IPS-18c (cell line): ENCODE results near the gene FHOD3.

Experiments used
- H3K4me3 ChIP-seq: 2 replicates; pipeline ENCODE4 v1.7.0; 2013; ENCODE audit warnings: low read depth, mild to moderate bottlenecking, low read length, moderate library complexity; ENCODE audit not compliant: insufficient read depth
- H3K9me3 ChIP-seq: one replicate; pipeline ENCODE4 v1.6.1; 2013; ENCODE audit warnings: mild to moderate bottlenecking, low read length, moderate library complexity; ENCODE audit not compliant: control insufficient read depth, insufficient read depth

The FHOD3 gene

DNA sequence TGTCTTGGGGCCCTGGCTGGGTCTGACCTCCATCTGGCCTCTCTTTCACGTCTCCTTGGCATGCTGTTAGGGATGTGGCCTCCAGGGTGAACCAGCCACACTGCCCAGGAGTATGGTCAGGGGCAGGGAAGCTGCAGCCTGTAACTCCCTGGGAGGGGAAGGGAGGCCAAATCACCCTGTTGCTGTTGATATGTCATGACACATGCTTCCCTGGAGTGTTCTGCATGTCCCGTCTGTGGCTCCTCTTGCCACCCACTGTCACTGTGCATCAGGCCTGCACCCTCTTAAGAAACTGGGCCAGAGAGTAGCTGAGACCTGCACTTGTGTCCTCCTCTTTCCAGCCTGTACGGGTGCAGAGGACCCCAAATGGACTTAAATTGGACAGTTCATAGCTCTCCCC lies 221.3 kb downstream of the FHOD3 start:
- no peaks in the 10 kb centered on the region for H3K9me3 ChIP-seq
- H3K4me3 ChIP-seq = no peak overlapping the region

DNA sequence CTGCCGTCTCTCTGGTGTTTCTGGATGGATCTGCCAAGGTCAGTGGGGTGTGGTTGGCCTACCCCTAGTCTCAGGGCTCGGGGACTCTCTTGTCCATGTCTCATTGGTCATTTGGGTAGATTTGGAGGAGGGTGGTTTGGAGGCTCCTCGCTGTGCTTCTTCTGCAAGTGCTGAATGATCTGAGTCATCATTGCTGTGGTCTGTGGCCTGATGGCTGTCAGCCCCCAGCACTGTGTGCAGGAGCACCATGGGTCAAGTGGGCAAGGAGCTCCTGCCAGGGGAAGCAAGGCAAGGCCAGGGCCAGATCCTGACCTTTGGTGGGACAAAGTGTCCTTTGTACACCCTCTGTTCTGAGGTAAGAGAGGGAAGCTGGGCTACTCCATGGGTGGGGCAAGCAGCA lies 221.8 kb downstream of the FHOD3 start:
- no peaks in the 10 kb centered on the region for H3K9me3 ChIP-seq
- no peak overlapping the region for H3K4me3 ChIP-seq

DNA sequence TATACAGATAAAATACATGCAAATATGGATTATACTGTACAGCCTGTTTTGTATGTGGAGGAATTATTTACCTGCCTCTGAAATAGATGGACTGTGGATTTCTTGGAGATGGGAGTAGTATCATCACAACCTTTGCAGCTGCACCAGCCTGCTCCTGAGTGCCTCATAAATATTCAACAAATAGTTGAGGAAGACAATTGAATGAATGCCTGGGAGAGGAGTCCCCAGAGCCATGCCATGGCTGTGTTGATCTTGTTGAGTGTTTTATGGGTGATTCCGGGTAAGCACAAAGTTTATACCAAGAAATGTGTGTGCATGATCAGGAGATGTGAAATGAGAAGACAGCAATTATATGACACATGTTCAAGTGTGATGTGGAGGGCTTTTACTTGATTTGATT lies 225.0 kb downstream of the FHOD3 start:
- Histone ChIP-seq H3K9me3 (no peaks in the 10 kb centered on the region), H3K4me3 (no peak overlapping the region)

DNA sequence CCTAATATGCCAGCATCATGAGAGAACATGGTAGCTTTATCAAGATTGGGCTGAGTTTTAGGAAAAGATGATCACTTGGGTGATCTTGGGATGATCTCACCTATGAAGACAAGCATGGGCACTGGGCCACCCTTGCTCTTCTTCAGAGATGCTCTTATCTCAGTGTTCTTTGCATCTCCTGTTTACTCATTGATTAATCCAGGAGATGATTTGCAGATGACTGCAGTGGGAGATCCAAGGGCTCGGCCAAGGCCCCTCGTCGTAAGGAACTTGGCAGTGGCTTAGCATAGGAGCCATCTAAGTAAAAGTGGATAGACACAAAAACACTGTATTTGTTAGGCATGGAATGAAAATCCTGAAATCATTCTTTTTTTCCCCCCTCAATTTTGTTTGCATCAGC lies 228.4 kb downstream of the FHOD3 start:
- Histone ChIP-seq H3K9me3 (no peaks in the 10 kb centered on the region), H3K4me3 (no peak overlapping the region)

DNA sequence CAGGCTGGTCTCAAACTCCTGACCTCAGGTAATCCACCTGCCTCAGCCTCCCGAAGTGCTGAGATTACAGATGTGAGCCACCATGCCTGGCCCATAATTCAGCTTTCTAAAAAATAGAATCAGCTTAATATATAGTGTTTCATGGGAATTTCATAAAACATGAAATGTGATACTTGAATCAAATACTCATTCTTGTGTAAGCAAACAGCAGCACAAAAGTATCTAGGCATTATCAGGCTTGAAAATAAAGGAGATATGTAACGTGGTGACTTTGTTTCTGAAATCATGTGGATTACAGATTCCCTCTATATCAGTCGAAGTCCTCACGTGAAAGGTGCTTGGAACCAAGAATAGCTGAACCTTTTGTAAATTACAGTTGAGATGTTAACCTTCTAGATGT lies 229.1 kb downstream of the FHOD3 start:
- Histone ChIP-seq H3K4me3 (no peak overlapping the region), H3K9me3 (no peaks in the 10 kb centered on the region)

DNA sequence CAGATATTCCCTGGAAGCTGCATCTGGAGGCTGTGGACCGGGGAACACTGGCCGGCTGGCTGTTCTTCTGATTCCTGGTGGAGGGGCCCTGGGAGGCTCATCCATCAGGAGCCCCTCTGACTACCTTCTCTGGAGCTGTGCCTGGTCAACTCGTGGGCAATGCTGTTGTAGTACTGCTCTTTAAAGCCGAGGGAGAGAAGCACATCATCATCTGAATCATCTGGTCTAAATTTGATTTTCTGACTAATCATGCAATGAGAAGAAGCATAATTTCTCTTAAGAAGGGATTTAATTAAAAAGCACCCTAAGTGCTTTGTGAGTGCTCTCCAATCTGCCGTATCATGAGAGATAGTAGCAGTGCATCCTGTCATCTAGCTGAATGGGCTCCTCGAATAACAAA lies 229.5 kb downstream of the FHOD3 start:
- Histone ChIP-seq H3K9me3 (no peaks in the 10 kb centered on the region), H3K4me3 (no peak overlapping the region)

DNA sequence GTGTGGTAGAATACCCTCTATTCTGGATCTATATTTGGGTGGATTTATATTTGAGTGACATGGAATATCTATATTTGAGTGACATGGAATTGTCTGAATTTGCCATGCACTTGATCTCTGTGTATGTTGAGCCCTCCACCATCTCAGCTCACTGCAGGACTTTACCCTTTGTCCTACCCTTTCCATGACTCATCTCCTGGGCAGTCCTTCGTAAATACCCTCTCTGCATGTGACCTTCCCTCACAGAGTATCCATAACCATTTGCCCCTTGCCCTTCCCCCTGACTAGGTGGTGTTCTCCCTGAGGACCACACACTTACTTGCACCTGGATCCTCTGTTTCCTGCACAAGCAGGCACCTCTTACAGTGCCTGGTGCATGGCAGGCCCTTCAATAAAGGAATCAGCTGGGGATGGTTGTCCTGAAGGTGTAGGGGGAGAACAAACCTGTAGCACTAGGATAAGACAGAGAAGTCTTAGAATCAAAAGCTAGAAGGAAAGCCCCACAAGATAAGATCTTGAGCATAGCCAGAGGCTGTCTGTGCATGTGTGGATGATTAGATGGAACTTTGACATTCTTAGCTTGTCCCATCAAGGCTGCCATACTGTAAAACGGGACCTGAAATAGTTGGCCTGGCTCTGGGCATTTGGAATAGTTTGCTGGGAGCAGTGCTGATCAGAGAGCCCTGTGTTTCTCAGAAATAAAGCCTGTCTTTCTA lies 230.4 kb downstream of the FHOD3 start:
- H3K4me3 ChIP-seq = no peak overlapping the region
- H3K9me3 ChIP-seq = no peaks in the 10 kb centered on the region

DNA sequence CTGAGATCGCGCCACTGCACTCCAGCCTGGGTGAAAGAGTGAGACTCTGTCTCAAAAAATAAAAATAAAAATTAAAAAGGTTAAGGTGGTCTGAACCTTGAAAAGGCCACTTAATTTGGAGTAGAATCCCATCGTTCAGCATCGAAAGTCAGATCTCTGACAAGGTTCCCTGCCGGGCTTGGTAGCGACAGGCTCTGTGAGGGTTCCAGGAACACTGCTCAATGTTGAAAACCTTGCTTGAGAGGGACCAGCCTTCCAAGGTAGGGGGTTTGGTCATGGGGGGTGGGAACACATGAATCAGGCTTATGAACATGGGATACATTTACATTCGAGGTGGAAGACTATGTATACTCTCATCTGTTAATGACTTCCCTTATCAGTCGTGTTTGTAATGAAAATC lies 232.2 kb downstream of the FHOD3 start:
- H3K4me3 ChIP-seq = no peak overlapping the region

DNA sequence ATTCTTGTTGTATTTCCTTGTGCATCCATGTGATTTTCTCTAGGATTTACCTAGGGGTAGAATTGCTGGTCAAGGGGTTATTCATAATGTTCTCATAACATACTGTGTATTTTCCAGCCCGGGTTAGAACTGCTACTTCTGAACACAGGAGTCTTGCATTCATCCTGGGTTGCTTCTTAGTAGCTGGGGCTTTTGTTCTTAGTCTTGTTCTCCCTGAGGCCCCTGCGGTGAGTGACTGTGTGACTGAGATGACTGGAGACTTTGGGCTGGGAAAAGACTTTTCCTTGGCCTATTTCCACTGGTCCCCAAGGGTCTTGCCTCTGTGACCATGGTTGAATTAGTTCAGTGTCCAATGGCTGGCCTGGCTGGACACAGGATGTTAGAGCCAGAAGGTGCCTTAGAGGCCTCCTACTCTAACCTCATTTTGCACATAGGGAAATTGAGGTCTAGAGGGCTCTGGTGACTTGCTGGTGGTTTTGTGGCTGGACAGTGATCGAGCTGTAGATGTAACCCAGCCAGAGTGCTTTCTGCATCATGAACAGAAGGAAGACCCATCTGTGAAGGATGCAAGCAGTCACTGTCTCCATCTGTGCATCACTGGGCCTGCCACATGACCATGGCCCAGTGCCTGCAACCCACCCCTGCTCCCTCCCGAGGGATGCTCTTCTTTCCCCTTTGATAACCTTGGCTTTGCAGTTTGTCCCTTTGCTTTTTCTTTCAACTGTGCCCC lies 233.3 kb downstream of the FHOD3 start:
- Histone ChIP-seq H3K4me3 (no peak overlapping the region), H3K9me3 (no peaks in the 10 kb centered on the region)

More for the DNA sequence above, 232.2 kb downstream of the FHOD3 start:
- no peaks in the 10 kb centered on the region for H3K9me3 ChIP-seq

DNA sequence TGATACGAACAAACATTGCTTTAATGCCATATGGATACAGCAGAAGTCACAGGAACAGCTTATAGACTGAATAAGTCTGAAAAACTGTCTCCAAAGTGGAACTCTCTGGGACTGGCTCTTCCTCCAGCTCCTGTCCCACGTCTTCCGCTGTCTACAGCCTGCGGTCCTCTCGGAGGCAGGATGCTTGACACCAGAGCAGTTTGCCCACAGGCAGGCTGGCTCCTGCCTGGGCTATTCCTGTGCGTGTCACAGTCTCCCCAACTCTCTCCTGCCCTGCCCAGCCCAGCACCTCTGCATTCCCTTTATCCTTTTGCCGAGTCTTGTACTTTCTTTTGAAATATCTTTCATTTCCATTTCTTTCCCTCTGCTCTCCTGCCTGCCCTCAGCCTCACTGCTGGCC lies 234.1 kb downstream of the FHOD3 start:
- no peak overlapping the region for H3K4me3 ChIP-seq
- H3K9me3 ChIP-seq = no peaks in the 10 kb centered on the region

DNA sequence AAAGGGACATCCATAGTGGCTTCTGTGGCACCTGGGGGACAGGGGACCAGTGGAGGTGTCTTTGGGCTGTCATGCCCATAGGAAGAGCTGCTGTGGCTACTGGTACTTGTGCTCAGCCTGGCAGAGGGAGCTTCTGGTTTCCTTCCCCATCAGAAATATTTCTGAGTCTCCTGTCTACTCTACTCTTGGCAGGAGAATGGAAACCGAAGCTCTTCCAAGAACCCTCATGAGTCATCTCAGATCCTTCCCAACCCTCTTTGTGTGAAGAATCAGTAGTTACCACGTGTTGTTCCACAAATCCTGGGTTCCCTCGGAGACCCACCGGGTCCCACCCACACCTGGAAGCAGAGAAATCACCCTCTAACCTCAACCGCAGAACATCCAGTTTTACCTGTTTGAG lies 234.9 kb downstream of the FHOD3 start:
- H3K9me3 ChIP-seq = no peaks in the 10 kb centered on the region
- no peak overlapping the region for H3K4me3 ChIP-seq

DNA sequence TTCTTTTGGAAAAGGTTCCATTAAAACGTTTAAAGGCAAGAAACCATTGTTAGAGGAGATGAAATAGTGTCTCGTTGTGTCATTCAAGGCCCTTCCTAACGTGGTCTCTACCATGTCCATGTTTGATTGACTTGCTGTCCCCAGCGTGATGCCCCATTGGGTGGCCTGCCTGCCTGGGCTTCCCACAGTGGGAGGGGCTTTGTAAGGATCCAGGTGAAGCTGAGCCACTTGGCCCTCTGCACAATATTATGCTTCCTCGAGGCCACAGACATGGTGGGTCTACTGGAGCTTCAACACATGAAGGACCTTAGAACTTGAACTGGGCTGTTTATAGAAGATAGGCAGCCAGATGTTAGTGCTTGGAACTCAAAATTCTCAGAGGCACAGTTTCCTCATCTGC lies 235.3 kb downstream of the FHOD3 start:
- Histone ChIP-seq H3K9me3 (no peaks in the 10 kb centered on the region), H3K4me3 (no peak overlapping the region)

DNA sequence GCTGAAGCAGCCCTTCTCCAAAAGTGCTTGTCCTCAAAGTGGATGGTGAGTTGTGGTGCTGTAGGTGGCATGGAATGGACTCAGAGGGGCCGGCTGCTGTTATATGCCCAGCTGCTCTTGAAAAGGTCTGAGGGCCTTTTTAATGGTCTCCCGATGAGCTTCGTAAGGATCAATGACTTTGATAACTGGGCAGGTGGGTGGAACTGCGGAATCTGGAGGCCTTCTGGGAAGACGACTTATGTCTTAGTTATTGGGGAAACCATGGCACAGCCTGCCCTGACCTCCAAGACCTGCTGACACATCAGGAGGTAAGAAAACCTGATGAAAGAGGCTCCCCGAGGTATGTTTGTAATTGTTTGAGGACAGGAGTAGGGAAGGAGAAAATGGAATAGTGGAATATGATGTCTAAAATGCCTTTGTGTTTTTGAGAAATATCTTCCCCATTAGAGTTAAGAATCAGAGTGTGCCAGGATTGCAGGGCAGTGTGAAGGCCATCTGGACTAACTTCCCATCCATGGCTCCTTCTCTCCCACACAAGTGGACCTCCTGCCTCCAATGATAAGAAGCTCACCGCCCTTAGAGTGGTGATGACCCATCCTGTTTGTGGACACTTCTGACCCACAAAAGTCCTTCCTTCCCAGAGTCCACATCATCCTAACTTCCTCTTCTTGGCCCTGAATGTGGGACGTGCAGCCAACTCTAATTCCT lies 236.1 kb downstream of the FHOD3 start:
- Histone ChIP-seq H3K9me3 (no peaks in the 10 kb centered on the region), H3K4me3 (no peak overlapping the region)

DNA sequence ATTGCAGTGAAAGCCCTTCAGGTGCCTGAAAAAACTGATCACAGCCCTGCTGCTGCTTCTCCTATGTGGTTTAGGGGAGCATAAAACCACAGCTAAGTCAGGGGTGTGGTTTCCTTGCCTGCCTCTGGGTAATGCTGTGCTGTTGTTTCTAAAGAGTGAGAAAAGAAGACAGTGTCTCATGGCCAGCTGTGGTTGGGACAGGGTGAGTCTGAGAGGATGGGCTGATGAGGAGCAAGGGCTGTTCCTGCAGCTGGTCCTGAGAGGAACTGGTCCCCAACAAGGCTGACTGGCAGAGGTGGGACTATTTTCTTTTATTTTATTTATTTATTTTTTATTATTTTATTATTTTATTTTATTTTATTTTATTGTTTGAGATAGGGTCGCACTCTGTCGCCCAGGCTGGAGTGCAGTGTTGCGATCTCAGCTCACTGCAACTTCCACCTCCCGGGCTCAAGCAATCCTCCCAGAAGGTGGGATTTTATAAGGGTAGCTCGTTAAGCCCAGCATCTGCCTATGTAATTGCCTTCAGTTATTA lies 236.7 kb downstream of the FHOD3 start:
- H3K4me3 ChIP-seq = no peak overlapping the region

DNA sequence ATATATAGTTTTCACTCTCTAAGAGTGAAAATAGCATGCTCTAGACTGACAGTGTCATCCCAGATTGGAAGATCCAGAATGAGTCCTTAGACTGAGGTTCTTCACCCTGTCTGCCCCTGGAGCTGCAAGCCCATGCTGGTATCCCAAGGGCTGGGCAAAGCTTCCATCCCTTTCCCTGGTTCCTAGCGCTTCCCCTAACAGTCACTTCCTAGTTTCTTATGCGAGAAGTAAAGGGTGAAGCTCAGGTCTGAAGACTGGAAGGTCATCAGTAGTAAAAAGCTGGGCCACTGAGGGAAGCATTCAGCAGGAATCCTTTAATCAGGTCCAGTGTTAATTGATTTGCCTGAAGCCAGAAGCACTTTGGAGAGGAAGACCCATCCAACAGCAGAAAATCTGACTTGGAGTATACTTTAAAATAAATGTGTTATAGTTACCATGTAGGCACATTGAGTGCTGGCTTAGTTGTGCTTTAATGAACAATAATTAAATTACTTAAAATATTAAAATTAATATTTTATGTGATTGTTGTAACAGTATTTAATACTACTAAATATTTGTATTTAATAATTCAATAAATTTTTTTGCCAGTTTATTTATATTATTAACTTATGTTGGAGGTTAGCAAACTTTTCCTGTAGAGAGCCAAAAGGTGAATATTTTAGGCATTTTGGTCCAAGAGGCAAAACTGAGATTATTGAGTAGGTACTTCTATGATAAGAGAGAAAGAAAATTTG lies 237.9 kb downstream of the FHOD3 start:
- no peak overlapping the region for H3K4me3 ChIP-seq

More for the DNA sequence above, 236.7 kb downstream of the FHOD3 start:
- no peaks in the 10 kb centered on the region for H3K9me3 ChIP-seq

DNA sequence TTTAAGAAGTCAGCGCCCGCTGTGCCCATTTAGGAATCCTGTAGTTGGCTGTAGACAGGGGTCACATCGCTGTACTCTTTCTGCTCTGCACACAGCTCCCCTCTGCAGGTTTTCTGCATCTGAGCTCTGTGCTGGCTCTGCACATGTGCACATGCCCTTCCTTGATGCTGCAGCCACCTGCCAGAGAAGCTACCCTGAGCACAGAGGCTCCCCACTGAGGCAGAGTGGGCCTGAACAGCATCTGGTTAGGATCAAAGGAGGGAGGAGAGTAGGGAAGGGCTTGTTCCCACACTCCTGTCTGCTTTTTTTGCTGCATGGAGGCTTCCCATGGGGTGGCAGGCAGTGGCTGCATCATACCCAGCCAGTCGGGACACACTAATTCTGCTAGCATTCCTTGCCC lies 238.9 kb downstream of the FHOD3 start:
- H3K4me3 ChIP-seq = no peak overlapping the region
- H3K9me3 ChIP-seq = no peaks in the 10 kb centered on the region

More for the DNA sequence above, 237.9 kb downstream of the FHOD3 start:
- no peaks in the 10 kb centered on the region for H3K9me3 ChIP-seq

DNA sequence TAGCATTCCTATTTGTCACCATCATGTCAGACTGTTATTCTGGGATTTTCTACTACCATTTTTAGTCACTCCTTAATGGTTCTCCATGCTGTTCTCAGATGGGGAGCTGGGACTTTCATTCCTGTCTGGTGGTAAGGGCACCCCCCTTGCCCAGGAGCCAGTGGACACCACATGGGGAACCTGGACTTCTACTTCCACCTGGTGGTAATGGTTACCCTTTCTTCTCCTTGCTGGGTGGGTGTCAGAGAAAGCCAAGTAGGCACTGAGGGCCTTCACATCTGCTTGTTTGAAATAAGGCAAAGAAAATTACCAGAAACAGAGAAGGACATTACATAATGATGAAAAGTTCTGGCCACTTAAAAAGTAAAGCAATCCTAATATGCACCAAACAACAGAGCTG lies 239.8 kb downstream of the FHOD3 start:
- H3K4me3 ChIP-seq = no peak overlapping the region

More for the DNA sequence above, 239.8 kb downstream of the FHOD3 start:
- H3K9me3 ChIP-seq = no peaks in the 10 kb centered on the region
